22Rv1 (cell line): Measurements from ENCODE around the gene CRAMP1.

Experiments used
- ZFX ChIP-seq: fragments of 450-650 bp; IDR thresholded peaks from 2 replicates; pipeline ENCODE4 v1.6.1; 2017; ENCODE audit warnings: antibody characterized with exemption, borderline replicate concordance
- TF ChIP-seq, protein P1 (sequence below): fragments of 450-650 bp; IDR thresholded peaks from 2 replicates; pipeline ENCODE4 v1.5.1; 2017; ENCODE audit warnings: mild to moderate bottlenecking

DNA sequence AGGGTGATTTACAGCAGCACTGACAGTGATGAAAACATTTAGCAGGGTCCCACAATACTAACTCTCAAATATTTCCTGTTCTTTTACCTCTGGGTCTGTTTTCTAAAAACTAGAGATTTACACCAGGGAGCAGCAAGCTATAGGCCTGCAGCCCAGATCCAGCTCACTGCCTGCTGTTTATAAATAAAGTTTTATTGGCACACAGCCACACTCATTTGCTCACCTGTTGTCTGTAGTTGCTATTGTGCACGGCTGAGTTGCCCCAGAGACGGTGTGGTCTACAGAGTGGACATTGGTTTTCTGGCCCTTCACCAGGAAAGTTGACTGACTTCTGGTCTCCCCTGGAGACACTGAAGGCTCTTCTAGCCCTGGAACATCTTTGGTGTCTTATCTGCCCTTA, 49.7 kb downstream of the CRAMP1 start:
- TF ChIP-seq, protein P1, sequence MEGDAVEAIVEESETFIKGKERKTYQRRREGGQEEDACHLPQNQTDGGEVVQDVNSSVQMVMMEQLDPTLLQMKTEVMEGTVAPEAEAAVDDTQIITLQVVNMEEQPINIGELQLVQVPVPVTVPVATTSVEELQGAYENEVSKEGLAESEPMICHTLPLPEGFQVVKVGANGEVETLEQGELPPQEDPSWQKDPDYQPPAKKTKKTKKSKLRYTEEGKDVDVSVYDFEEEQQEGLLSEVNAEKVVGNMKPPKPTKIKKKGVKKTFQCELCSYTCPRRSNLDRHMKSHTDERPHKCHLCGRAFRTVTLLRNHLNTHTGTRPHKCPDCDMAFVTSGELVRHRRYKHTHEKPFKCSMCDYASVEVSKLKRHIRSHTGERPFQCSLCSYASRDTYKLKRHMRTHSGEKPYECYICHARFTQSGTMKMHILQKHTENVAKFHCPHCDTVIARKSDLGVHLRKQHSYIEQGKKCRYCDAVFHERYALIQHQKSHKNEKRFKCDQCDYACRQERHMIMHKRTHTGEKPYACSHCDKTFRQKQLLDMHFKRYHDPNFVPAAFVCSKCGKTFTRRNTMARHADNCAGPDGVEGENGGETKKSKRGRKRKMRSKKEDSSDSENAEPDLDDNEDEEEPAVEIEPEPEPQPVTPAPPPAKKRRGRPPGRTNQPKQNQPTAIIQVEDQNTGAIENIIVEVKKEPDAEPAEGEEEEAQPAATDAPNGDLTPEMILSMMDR, result no peak
- no peak for TF ChIP-seq ZFX
